GM12873 (cell line): ENCODE measurements around the gene ARID5B.

ENCODE experiments used
- CTCF ChIP-seq: IDR thresholded peaks from 2 replicates; pipeline ENCODE4 v1.5.1; 2012; ENCODE audit warnings: low read depth, mild to moderate bottlenecking, moderate library complexity, low read length, control low read depth; ENCODE audit not compliant: insufficient read depth; ENCODE audit errors: missing control alignments

The ARID5B gene

GRCh38 chr10:61983255-61983654, 81.8 kb downstream of the ARID5B start:
- no peak for TF ChIP-seq CTCF

GRCh38 chr10:61984803-61985418, 83.4 kb downstream of the ARID5B start:
- TF ChIP-seq CTCF, result no peak

GRCh38 chr10:61985715-61986114, 84.2 kb downstream of the ARID5B start:
- TF ChIP-seq CTCF, result no peak

GRCh38 chr10:61986382-61986781, 84.9 kb downstream of the ARID5B start:
- no peak for TF ChIP-seq CTCF

- no peak for TF ChIP-seq CTCF
These were observed 85.4 kb downstream of the ARID5B start for GRCh38 chr10:61986788-61987492.

GRCh38 chr10:61987537-61987936, 86.0 kb downstream of the ARID5B start:
- TF ChIP-seq CTCF, result no peak

- TF ChIP-seq CTCF, result no peak
These were observed 86.5 kb downstream of the ARID5B start for GRCh38 chr10:61987951-61988379.
